ENCODE data around the gene TMEM33.

TMEM33 gene

GRCh38 chr4:41940834-41941233, 5.6 kb downstream of the TMEM33 start:
- no peak for DNase-seq

DNA sequence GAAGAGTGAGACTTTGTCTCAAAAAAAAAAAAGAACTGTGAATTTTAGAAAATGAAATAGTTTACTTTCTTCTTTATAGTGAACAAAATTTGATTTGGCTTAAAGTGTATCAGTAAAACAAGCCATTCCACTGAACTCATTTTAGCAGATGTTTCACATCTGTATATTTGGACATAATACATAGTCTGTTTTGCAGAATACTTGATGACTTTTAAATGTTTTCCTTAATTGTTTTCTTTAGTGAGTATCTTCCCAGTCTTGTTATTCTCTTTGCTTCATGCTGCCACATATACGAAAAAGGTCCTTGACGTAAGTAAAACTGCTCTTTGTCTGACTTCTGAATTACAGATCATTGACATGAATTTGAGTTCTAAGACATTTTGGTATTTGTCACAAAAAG, 8.3 kb downstream of the TMEM33 start:
- no peak for DNase-seq

GRCh38 chr4:41944089-41944488, 8.9 kb downstream of the TMEM33 start:
- no peak for DNase-seq

GRCh38 chr4:41949531-41949930, 14.3 kb downstream of the TMEM33 start:
- no peak for DNase-seq

DNA sequence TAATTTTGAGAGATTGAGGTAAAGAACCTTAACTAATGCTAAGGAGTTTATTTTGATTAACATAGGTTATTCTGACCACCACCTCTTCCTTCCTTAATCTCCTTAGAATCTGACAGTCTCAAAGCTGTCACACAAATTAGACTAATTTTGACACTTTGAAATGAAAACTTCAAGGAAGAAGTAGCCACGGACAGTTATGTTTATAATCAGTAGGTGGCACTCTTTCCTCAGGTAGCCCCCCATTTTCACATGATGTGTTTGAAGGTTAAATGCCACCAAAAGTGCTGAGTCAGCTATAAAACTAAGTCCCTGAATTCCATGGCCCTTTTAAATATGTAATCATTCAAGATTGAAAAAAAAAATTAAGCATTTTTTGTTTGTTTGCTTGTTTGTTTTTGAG, 22.4 kb downstream of the TMEM33 start:
- DNase-seq = peak in 1 of 2 donors; percentile 38

- DNase-seq = peak in 1 of 2 donors; percentile 46
These were observed 27.9 kb downstream of the TMEM33 start for GRCh38 chr4:41963105-41963504.

GRCh38 chr4:41964401-41964800, 29.2 kb downstream of the TMEM33 start:
- DNase-seq = no peak

DNA sequence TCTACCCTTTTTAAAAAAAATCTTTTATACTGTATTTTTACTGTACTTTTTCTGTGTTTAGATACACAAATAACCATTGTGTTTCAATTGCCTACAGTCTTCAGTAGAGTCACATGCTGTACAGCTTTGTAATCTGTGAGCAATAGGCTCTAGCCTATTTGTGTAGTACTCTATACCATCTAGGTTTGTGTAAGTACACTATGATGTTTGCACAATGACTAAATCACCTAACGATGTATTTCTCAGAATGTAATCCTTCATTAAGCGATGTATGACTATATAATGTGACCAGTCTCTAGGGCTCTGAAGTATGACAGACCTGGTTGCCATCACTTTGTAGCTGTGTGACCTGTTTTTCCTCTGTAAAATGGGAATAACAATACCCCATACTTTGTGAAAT, 32.2 kb downstream of the TMEM33 start:
- no peak for DNase-seq

DNA sequence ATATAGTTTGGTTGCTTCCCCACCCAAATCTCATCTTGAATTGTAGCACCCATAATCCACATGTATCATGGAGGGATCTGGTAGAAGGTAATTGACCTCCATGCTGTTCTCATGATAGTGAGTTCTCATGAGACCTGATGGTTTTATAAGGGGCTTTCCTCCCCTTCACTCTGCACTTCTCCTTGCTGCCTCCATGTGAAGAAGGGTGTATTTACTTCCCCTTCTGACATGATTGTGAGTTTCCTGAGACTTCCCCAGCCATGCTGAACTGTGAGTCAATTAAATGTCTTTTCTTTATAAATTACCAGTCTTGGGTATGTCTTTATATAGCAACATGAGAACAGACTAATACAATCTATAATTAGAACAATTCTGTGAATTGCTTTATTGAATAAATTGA, 34.4 kb downstream of the TMEM33 start:
- DNase-seq = no peak

- DNase-seq = no peak
These were observed 40.1 kb downstream of the TMEM33 start for GRCh38 chr4:41975341-41975740.

GRCh38 chr4:41976775-41977516, 41.7 kb downstream of the TMEM33 start:
- no peak for DNase-seq

- DNase-seq = no peak
These were observed 42.5 kb downstream of the TMEM33 start for GRCh38 chr4:41977709-41978108.

DNA sequence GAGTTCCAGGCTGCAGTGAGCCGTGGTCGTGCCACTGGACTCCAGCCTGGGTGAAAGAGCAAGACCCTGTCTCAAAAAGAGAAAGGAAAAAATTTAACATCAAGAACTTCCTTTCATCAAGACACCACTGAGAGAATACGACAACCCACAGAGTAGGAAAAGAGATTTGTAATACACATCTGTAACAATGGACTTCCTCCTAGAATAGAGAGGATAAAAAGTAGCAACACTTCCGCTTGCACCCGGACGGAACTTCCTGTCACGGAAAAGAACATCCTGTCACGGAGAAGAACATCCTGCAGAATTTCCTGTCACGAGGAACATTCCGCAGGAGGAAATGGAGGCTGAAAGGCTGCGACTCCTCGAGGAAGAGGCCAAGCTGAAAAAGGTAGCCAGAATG, 46.2 kb downstream of the TMEM33 start, which contains the start of gene DCAF4L1:
Gene DCAF4L1, plus strand, starts transcription at position 301 of the 400 bp plus-strand sequence. Its CDS starts 37 bp downstream, at position 338.
- no peak for DNase-seq

DNA sequence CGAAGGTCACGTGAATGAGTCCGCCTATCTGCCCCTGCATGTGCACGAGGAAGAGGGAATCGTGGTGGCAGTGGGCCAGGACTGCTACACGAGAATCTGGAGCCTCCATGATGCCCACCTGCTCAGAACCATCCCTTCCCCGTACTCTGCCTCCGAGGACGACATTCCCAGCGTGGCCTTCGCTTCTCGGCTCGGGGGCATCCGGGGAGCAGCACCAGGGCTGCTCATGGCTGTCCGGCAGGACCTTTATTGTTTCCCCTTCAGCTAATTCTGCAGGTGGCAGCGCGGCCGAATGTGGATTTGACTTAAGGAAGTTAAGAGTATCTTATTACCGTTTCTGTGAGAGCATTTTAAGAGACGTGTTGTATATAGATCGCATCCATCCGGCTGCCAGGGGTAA, 47.5 kb downstream of the TMEM33 start:
- no peak for DNase-seq

- no peak for DNase-seq
These were observed 49.9 kb downstream of the TMEM33 start for GRCh38 chr4:41985151-41985550.

GRCh38 chr4:41989994-41990364, 54.8 kb downstream of the TMEM33 start:
- no peak for DNase-seq

DNA sequence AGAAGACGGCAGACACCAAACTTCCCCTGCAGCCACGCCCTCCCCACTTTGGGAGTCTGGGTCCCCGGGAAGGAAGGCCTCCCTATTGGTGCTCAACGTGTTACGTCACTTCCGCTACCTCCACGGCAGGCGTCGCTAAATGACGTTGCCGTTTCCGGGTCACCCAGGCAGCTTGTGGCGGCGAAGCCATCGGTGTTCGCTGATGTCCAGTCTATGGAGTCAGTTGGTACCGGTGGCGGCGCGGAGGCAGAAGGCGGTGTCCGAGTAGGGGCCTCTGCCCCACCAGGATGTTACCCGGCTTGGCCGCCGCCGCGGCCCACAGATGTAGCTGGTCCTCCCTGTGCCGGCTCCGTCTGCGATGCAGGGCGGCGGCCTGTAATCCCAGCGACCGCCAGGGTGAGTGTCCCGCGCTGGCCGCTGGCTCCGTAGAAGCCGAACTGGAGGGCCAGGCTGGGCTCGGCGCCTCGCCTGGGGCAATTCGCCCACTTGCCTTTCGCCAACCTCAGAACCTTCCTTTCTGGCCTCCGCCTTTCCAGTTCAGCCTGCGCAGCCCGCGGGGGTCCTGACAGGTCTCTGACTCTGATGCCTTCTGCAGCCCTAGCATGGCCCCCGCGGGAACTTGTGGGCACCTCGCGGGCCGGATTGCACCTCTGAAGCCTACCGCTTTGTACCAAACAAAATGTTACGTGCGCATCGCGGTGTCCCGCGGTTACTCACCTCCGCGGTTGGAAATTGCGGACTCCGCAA, 55.3 kb downstream of the TMEM33 start, which contains the start of gene SLC30A9:
Gene SLC30A9, plus strand, starts transcription at position 166 of the 747 bp plus-strand sequence. Its CDS starts 122 bp downstream, at position 288.
- peak; percentile 95 for DNase-seq

DNA sequence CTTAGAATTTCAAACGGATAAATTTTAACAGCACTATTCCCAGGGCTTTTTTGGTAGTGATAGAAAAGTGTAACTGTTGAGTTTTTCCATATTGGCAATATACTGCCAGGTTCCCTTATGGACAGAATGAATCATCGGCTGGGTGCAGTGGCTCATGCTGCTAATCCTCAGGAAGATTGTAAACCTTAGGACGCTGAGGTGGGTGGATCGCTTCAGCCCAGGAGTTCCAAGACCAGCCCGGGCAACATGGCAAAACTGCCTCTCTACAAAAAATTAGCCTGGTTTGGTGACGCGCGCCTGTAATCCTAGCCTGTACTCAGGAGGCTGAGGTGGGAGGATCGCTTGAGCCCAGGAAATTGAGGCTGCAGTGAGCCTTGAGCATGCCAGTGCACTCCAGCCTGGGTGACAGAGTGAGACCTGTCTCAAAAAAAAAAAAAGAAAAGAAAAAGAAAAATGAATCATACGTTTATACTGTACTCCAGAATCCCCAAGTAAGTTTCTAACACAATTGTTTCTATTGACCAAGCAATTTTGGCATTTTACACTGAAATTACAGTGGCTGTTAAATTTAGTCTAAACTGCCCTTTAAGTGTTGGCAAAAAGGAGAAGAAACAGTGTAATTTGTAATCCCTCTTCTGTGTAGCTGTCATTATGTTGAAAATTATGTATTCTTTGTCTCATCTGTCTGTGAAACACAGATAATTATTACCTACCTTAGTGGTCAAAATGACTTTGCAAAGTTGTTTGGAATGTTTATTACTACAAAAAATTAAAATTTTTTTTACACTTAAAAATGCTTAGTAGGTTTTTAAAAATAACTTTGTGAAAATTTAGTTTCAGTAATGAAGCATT, 56.9 kb downstream of the TMEM33 start:
- DNase-seq = no peak

DNA sequence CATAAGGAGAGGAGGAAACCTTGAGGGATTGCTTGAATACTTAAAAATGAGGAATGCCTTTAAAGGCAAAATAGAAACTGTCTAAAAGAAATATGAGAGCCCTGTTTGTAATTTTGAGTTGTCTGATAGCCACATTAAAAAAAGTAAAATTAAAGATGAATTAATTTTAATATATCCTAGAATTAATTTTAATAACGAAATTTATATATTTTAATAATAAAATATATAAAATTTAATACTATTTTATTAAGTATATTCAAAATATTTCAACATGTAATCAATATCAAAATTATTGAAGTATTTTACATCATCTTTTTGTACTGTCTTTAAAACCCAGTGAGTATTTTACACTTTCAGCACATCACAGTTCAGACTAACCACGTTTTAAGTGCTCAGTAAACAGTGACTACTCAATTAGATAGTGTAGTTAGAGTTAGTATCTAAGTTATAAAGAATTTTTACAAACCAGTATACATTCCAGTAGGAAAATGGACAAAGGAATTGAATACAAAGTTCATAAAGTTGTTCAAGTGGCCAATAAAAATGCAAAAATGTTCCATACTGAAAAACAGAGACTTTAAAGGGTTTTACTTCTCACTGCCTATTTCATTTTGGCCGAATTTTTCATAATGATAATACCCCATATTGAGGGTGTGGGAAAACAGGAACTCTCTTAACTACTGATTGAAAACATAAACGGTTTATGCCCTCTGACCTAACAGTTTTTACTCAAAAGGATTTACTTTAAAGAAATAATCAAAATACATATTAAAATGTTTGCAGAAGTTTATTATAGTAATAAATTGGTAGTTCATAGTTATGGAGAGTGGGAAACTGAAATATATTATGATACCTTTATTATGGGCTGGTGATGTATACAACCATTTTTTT, 58.0 kb downstream of the TMEM33 start:
- DNase-seq = no peak

DNA sequence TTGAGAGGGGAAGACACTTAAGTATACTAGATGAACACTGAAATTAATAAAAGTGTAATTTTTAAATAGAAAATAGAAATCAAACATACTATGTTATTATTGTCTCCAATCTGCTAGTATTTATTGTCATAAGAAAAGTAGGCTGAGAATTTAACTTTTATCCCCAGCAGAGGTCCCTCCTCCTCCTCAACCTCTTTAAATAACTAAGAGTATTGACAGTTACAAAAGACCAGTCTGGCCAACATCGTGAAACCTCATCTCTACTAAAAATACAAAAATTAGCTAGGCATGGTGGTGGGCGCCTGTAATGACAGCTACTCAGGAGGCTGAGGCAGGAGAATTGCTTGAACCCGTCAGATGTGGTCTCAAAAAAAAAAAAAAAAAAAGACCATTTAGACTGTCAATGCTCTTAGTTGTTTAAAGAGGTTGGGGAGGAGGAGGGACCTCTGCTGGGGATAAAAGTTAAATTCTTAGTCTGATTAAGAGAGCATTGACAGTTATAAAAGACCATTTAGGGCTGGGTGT, 59.3 kb downstream of the TMEM33 start:
- no peak for DNase-seq

DNA sequence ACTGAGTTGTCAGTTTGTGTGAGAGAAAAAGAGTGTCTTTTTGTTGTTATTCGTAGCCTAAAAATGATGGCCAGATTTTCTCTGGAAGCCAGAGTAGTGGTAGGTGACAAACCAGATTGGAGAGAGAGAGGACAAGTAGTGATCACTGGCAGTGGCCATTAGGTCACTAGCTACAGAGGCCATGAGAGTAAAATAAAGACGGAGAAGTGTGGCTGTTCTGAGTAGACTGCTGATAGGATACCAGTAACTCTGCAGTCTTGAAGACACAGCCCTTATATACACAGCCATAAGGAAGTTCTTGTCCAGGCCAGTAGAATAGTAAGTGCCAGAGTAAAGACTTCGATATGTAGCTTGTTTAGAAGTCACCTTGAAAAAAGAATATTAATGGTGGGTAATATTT, 62.8 kb downstream of the TMEM33 start:
- no peak for DNase-seq

DNA sequence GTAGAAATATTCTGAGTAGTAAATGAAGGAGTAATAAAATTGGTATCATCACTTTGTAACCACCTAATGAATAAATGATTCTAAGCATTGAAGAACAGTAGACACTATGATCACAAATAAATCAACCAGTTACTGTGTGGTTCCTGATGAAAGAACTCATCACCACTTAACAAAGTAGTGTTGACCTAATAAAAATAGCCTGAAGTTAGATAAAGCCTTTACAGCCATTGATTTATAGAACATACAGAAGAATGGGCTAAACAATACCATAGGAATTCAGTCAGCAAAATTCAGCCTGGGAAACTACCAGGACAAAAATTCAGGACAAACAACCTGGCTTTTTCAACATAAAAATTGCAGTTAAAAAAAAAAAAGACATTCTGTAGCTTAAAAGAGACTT, 64.1 kb downstream of the TMEM33 start:
- no peak for DNase-seq
